Caco-2 (cell line): ENCODE measurements around the gene RHCG. TPM values are rescaled to one million over a fixed set of nuclear protein-coding genes. Genes with fewer than 3 reads are reported as not detected.

Experiments
- BruUV-seq: library from RNA; stranded (reverse); fragments of 400-500 nt; replicated peaks from 2 replicates; lab custom pipeline; 2021; lab: Mats Ljungman, UMichigan
- CTCF ChIA-PET: fragments of 300-600 bp; sonication (Branson Sonifier 250); formaldehyde crosslinking; loops from one replicate; lab custom pipeline; 2022; ENCODE audit warnings: antibody characterized with exemption; lab: Charles Lee
- POLR2A ChIA-PET: fragments of 300-600 bp; sonication (Branson Sonifier 250); formaldehyde crosslinking; loops from one replicate; lab custom pipeline; 2022; ENCODE audit warnings: antibody characterized with exemption; lab: Charles Lee
- DNase-seq, 2 experiments: peaks; one replicate each; pipeline versions ENCODE4 v3.0.0 to v3.0.0-alpha.2; 2020 to 2022
- H3K27me3 ChIP-seq: replicated peaks from 2 replicates; pipeline ENCODE4 v1.6.0; 2011; ENCODE audit warnings: low read length; ENCODE audit not compliant: control insufficient read depth, insufficient read depth
- H3K36me3 ChIP-seq: 2 replicates; pipeline ENCODE4 v1.5.1; 2011; ENCODE audit warnings: low read length; ENCODE audit not compliant: control insufficient read depth, insufficient read depth
- H3K4me1 ChIP-seq: fragments of 250-450 bp; sonication (Bioruptor Pico); 2 replicates; pipeline ENCODE4 v1.5.1; 2020; ENCODE audit warnings: mild to moderate bottlenecking
- H3K4me3 ChIP-seq: 2 replicates; pipeline ENCODE4 v1.5.1; 2011; ENCODE audit warnings: low read depth, mild to moderate bottlenecking, control low read depth, low read length
- H3K9me3 ChIP-seq: fragments of 250-450 bp; sonication (Bioruptor Pico); 2 replicates; pipeline ENCODE4 v1.5.1; 2020; ENCODE audit warnings: mild to moderate bottlenecking, moderate library complexity
- H3K27ac Mint-ChIP-seq: one replicate; pipeline ENCODE4 v1.8.0; 2022; ENCODE audit warnings: mixed read lengths; ENCODE audit not compliant: unreplicated experiment
- H3K27me3 Mint-ChIP-seq: one replicate; pipeline ENCODE4 v1.8.0; 2022; ENCODE audit warnings: mixed read lengths; ENCODE audit not compliant: insufficient read depth, unreplicated experiment
- H3K36me3 Mint-ChIP-seq: one replicate; pipeline ENCODE4 v1.8.0; 2022; ENCODE audit warnings: mild to moderate bottlenecking, mixed read lengths; ENCODE audit not compliant: insufficient read depth, unreplicated experiment
- H3K4me1 Mint-ChIP-seq: one replicate; pipeline ENCODE4 v1.8.0; 2022; ENCODE audit warnings: low read depth, mixed read lengths; ENCODE audit not compliant: unreplicated experiment
- H3K4me3 Mint-ChIP-seq: one replicate; pipeline ENCODE4 v1.8.0; 2022; ENCODE audit warnings: mild to moderate bottlenecking, moderate library complexity, mixed read lengths; ENCODE audit not compliant: unreplicated experiment
- H3K9me3 Mint-ChIP-seq: one replicate; pipeline ENCODE4 v1.8.0; 2022; ENCODE audit warnings: mixed read lengths; ENCODE audit not compliant: unreplicated experiment
- CTCF ChIP-seq, 2 experiments: fragments of 200-600 bp in 1 of 2; IDR thresholded peaks; 1 replicate in 1 of 2; 2 replicates in 1 of 2; pipeline versions ENCODE4 v1.5.1 to v1.8.0; 2011 to 2022; ENCODE audit warnings: antibody characterized with exemption in 1 of 2, control low read depth in 1 of 2, inconsistent platforms in 1 of 2, low read depth in 1 of 2, low read length in 1 of 2, mild to moderate bottlenecking in 1 of 2, moderate library complexity in 1 of 2; ENCODE audit not compliant: insufficient read depth in 1 of 2, severe bottlenecking in 1 of 2, unreplicated experiment in 1 of 2
- intact Hi-C: fragments of 100-400 bp; cut with micrococcal nuclease; formaldehyde crosslinking; loops from one replicate; pipeline ENCODE4 v1.10.0; 2022; ENCODE audit not compliant: unreplicated experiment
- total RNA-seq: library from RNA; stranded (reverse); gene quantifications from 2 replicates; pipeline ENCODE4 v1.2.3, GENCODE V29; 2022

The RHCG gene
- total RNA-seq, 1 experiment from 2014 or later: not detected

- intact Hi-C loops: no loop called here
- Histone ChIP-seq H3K4me1 (peaks cover 23% of the 10 kb centered on the region), H3K27me3 (no peaks in the 10 kb centered on the region), H3K36me3 (no peaks in the 10 kb centered on the region), H3K9me3 (0 out of 2 replicates have a peak, but pooled peaks cover under 1% of the 10 kb centered on the region), H3K4me3 (no peak overlapping the region)
- Mint-ChIP-seq H3K4me3 (no peak overlapping the region), H3K36me3 (no peaks in the 10 kb centered on the region), H3K27me3 (peaks cover 3% of the 10 kb centered on the region), H3K4me1 (peaks cover 15% of the 10 kb centered on the region), H3K9me3 (peaks cover 4% of the 10 kb centered on the region), H3K27ac (no peak overlapping the region)
- no peak for DNase-seq
- ChIA-PET CTCF (no interaction called here), POLR2A (no interaction called here)
- BruUV-seq: no TSS peak
- TF ChIP-seq CTCF (IDR thresholded peaks at IDR 0.05; ENCODE audit: insufficient read depth in 1 of 2, low read depth in 1 of 2, low read length in 1 of 2, severe bottlenecking in 1 of 2, unreplicated experiment in 1 of 2): no peak
Observed at GRCh38 chr15:89451846-89452245, 44.5 kb downstream of the RHCG start.

GRCh38 chr15:89450076-89451006 lies 46.0 kb downstream of the RHCG start:
- no peaks in the 10 kb centered on the region for H3K27me3 ChIP-seq
- peaks cover 9% of the 10 kb centered on the region for H3K4me1 ChIP-seq
- peaks cover 9% of the 10 kb centered on the region for H3K4me1 Mint-ChIP-seq
- H3K4me3 Mint-ChIP-seq: no peak overlapping the region
- no peak overlapping the region for H3K4me3 ChIP-seq
- CTCF ChIA-PET: interaction anchor here (0.7 to 0.8 kb wide), 2 partner anchors 9 to 33 kb away, joined by 3 to 4 read pairs; no protein-coding TSS in a partner anchor
- H3K36me3 ChIP-seq: no peaks in the 10 kb centered on the region
- POLR2A ChIA-PET: no interaction called here
- no peaks in the 10 kb centered on the region for H3K9me3 ChIP-seq
- H3K27me3 Mint-ChIP-seq: peaks cover 3% of the 10 kb centered on the region
- no peak overlapping the region for H3K27ac Mint-ChIP-seq
- no peak for TF ChIP-seq CTCF (IDR thresholded peaks at IDR 0.05; ENCODE audit: insufficient read depth in 1 of 2, low read depth in 1 of 2, low read length in 1 of 2, severe bottlenecking in 1 of 2, unreplicated experiment in 1 of 2)
- no TSS peak for BruUV-seq
- no peaks in the 10 kb centered on the region for H3K36me3 Mint-ChIP-seq
- H3K9me3 Mint-ChIP-seq: no peaks in the 10 kb centered on the region
- intact Hi-C loops: no loop called here
- no peak for DNase-seq

- H3K36me3 Mint-ChIP-seq: no peaks in the 10 kb centered on the region
- ChIA-PET CTCF (interaction anchor here (0.6 kb wide), 1 partner anchor 26 kb away, joined by 6 read pairs; no protein-coding TSS in a partner anchor), POLR2A (no interaction called here)
- DNase-seq: no peak
- H3K27me3 Mint-ChIP-seq: peaks cover 3% of the 10 kb centered on the region
- no peak overlapping the region for H3K27ac Mint-ChIP-seq
- no peaks in the 10 kb centered on the region for H3K9me3 ChIP-seq
- no TSS peak for BruUV-seq
- H3K4me3 ChIP-seq: no peak overlapping the region
- H3K4me1 Mint-ChIP-seq: peaks cover 9% of the 10 kb centered on the region
- no peaks in the 10 kb centered on the region for H3K9me3 Mint-ChIP-seq
- H3K27me3 ChIP-seq: no peaks in the 10 kb centered on the region
- H3K4me1 ChIP-seq: no peaks in the 10 kb centered on the region
- intact Hi-C loops: no loop called here
- no peaks in the 10 kb centered on the region for H3K36me3 ChIP-seq
- no peak for TF ChIP-seq CTCF (IDR thresholded peaks at IDR 0.05; ENCODE audit: insufficient read depth in 1 of 2, low read depth in 1 of 2, low read length in 1 of 2, severe bottlenecking in 1 of 2, unreplicated experiment in 1 of 2)
- no peak overlapping the region for H3K4me3 Mint-ChIP-seq
Observed at GRCh38 chr15:89448825-89449224, 47.6 kb downstream of the RHCG start.
